Activated CD8-positive, alpha-beta T cell treated with anti-CD3 and anti-CD28 coated beads for 36 hours (primary cell): Measurements from ENCODE around the gene RPS19. TPM values are rescaled to one million over a fixed set of nuclear protein-coding genes. Genes with fewer than 3 reads are reported as not detected.
A peak's percentile ranks its signal among the peaks of the same experiment; 100 is the strongest.

Source experiments
- ATAC-seq: fragments of 200-7000 bp; cut with Tn5 transposase; one replicate; pipeline ENCODE4 v1.10.0; 2021; ENCODE audit warnings: mild to moderate bottlenecking, moderate library complexity
- CTCF ChIA-PET: fragments of 350-600 bp; sonication (Branson Sonifier 250); formaldehyde crosslinking; loops from one replicate; lab custom pipeline; 2021; ENCODE audit warnings: antibody characterized with exemption; lab: Charles Lee
- POLR2A ChIA-PET: fragments of 350-600 bp; sonication (Branson Sonifier 250); formaldehyde crosslinking; loops from one replicate; lab custom pipeline; 2021; ENCODE audit warnings: antibody characterized with exemption; lab: Charles Lee
- DNase-seq: peaks from one replicate; pipeline ENCODE4 v3.0.0-alpha.2; 2020
- H3K27ac Mint-ChIP-seq: one replicate; pipeline ENCODE4 v1.8.0; 2021; ENCODE audit warnings: mild to moderate bottlenecking, mixed read lengths
- H3K27me3 Mint-ChIP-seq: one replicate; pipeline ENCODE4 v1.8.0; 2021; ENCODE audit warnings: mixed read lengths
- H3K36me3 Mint-ChIP-seq: one replicate; pipeline ENCODE4 v1.8.0; 2021; ENCODE audit warnings: low read depth, mixed read lengths
- H3K4me1 Mint-ChIP-seq: one replicate; pipeline ENCODE4 v1.8.0; 2021; ENCODE audit warnings: low read depth, mixed read lengths
- H3K4me3 Mint-ChIP-seq: one replicate; pipeline ENCODE4 v1.8.0; 2021; ENCODE audit warnings: mild to moderate bottlenecking, moderate library complexity, mixed read lengths
- H3K9me3 Mint-ChIP-seq: one replicate; pipeline ENCODE4 v1.8.0; 2021; ENCODE audit warnings: mixed read lengths
- CTCF ChIP-seq: fragments of 200-600 bp; IDR thresholded peaks from one replicate; pipeline ENCODE4 v1.8.0; 2022; ENCODE audit warnings: antibody characterized with exemption, mild to moderate bottlenecking
- intact Hi-C: fragments of 100-400 bp; cut with micrococcal nuclease; formaldehyde crosslinking; loops from one replicate; pipeline ENCODE4 v1.10.0; 2022
- total RNA-seq, 2 experiments: library from RNA; stranded (reverse); gene quantifications; one replicate each; pipeline ENCODE4 v1.2.3, GENCODE V29; 2021

The RPS19 gene
- total RNA-seq, 2 experiments from 2014 or later = 3,454 to 3,479 TPM

- peaks cover 20% of the 10 kb centered on the region for H3K27me3 Mint-ChIP-seq
- H3K27ac Mint-ChIP-seq = no peak overlapping the region
- intact Hi-C loops = no loop called here
- H3K36me3 Mint-ChIP-seq = no peaks in the 10 kb centered on the region
- H3K4me1 Mint-ChIP-seq = no peaks in the 10 kb centered on the region
- H3K4me3 Mint-ChIP-seq = no peak overlapping the region
- no peak for ATAC-seq
- TF ChIP-seq CTCF = no peak
- H3K9me3 Mint-ChIP-seq = no peaks in the 10 kb centered on the region
- no peak for DNase-seq
- POLR2A ChIA-PET = interaction anchor here (1.2 kb wide), 1 partner anchor 121 kb away, joined by 3 read pairs; the partner anchor contains the start of gene RABAC1
- CTCF ChIA-PET = interaction anchor here (0.7 to 10.8 kb wide), 3 partner anchors 45 to 1060 kb away, joined by 3 to 97 read pairs (median 9); partner anchors contain the start of genes CEACAM3 and RAB4B
These were observed 21.9 kb upstream of the RPS19 start for GRCh38 chr19:41837981-41838708.

- H3K36me3 Mint-ChIP-seq = no peaks in the 10 kb centered on the region
- ChIA-PET CTCF (interaction anchor here (0.8 to 10.8 kb wide), 3 partner anchors 13 to 85 kb away, joined by 3 to 97 read pairs (median 9); partner anchors contain the start of gene CEACAM3), POLR2A (interaction anchor here (1.2 kb wide), 1 partner anchor 120 kb away, joined by 3 read pairs; the partner anchor contains the start of gene RABAC1)
- DNase-seq (no peak), ATAC-seq (no peak)
- H3K4me1 Mint-ChIP-seq = no peaks in the 10 kb centered on the region
- no peaks in the 10 kb centered on the region for H3K9me3 Mint-ChIP-seq
- TF ChIP-seq CTCF = no peak
- peaks cover 20% of the 10 kb centered on the region for H3K27me3 Mint-ChIP-seq
- H3K27ac Mint-ChIP-seq = no peak overlapping the region
- H3K4me3 Mint-ChIP-seq = no peak overlapping the region
- intact Hi-C loops = no loop called here
These were observed 20.8 kb upstream of the RPS19 start for GRCh38 chr19:41839211-41839610.

GRCh38 chr19:41843371-41843770 is 16.7 kb upstream of the RPS19 start:
- Mint-ChIP-seq H3K4me1 (no peaks in the 10 kb centered on the region), H3K9me3 (no peaks in the 10 kb centered on the region), H3K27ac (no peak overlapping the region), H3K4me3 (no peak overlapping the region), H3K27me3 (peaks cover 6% of the 10 kb centered on the region), H3K36me3 (no peaks in the 10 kb centered on the region)
- ChIA-PET POLR2A (interaction anchor here (0.5 to 1.1 kb wide), 3 partner anchors 17 to 27 kb away, joined by 3 to 6 read pairs (median 3); partner anchors contain the start of gene RPS19), CTCF (interaction anchor here (0.8 to 1.1 kb wide), 2 partner anchors 50 to 90 kb away, joined by 3 to 5 read pairs; no protein-coding TSS in a partner anchor)
- ATAC-seq (no peak), DNase-seq (no peak)
- intact Hi-C loops = no loop called here
- TF ChIP-seq CTCF = no peak

- no peaks in the 10 kb centered on the region for H3K36me3 Mint-ChIP-seq
- intact Hi-C loops = no loop called here
- H3K4me3 Mint-ChIP-seq = no peak within 1 kb of the TSS
- CTCF ChIA-PET = no interaction called here
- POLR2A ChIA-PET = no interaction called here
- ATAC-seq (no peak), DNase-seq (peak; percentile 12)
- no peaks in the 10 kb centered on the region for H3K4me1 Mint-ChIP-seq
- H3K27me3 Mint-ChIP-seq = no peaks in the 10 kb centered on the region
- TF ChIP-seq CTCF = no peak
- H3K27ac Mint-ChIP-seq = no peak within 1 kb of the TSS
- no peaks in the 10 kb centered on the region for H3K9me3 Mint-ChIP-seq
These were observed 15.5 kb upstream of the RPS19 start, which contains the start of gene LYPD4 for GRCh38 chr19:41844601-41845000. LYPD4 (minus strand) TSS chr19:41844683; CDS start chr19:41839285, 5,398 bp downstream.

- H3K4me3 Mint-ChIP-seq = no peak within 1 kb of the TSS
- no peaks in the 10 kb centered on the region for H3K36me3 Mint-ChIP-seq
- TF ChIP-seq CTCF = no peak
- intact Hi-C loops = no loop called here
- ChIA-PET POLR2A (no interaction called here), CTCF (no interaction called here)
- H3K27ac Mint-ChIP-seq = no peak within 1 kb of the TSS
- H3K4me1 Mint-ChIP-seq = no peaks in the 10 kb centered on the region
- no peaks in the 10 kb centered on the region for H3K9me3 Mint-ChIP-seq
- no peaks in the 10 kb centered on the region for H3K27me3 Mint-ChIP-seq
- DNase-seq = no peak
- no peak for ATAC-seq
These were observed 15.2 kb upstream of the RPS19 start, which contains the start of gene DMRTC2 for GRCh38 chr19:41845001-41845050. DMRTC2 (plus strand) TSS chr19:41845042; CDS start chr19:41847429, 2,387 bp downstream.
